Colonic mucosa (tissue), 4 donors: ENCODE results near the gene LRCH1. TPM values are rescaled to one million over a fixed set of nuclear protein-coding genes. Genes with fewer than 3 reads are reported as not detected.

Source experiments
- DNase-seq: peaks from one replicate; pipeline ENCODE4 v3.0.0-alpha.2; 2020
- H3K27ac ChIP-seq: fragments of 200-600 bp; one replicate; pipeline ENCODE4 v1.8.0; 2021
- H3K27me3 ChIP-seq: fragments of 200-600 bp; one replicate; pipeline ENCODE4 v1.8.0; 2021
- H3K36me3 ChIP-seq: fragments of 200-600 bp; one replicate; pipeline ENCODE4 v1.8.0; 2021
- H3K4me1 ChIP-seq: fragments of 200-600 bp; one replicate; pipeline ENCODE4 v1.8.0; 2021; ENCODE audit warnings: mild to moderate bottlenecking
- H3K4me3 ChIP-seq: fragments of 200-600 bp; one replicate; pipeline ENCODE4 v1.8.0; 2021
- H3K9ac ChIP-seq, 2 donors: one replicate each; pipeline ENCODE4 v1.7.0; 2013; ENCODE audit warnings: control low read depth in 2 of 2, low read depth in 2 of 2, low read length in 2 of 2
- H3K9me3 ChIP-seq: fragments of 200-600 bp; one replicate; pipeline ENCODE4 v1.8.0; 2021
- intact Hi-C: fragments of 100-400 bp; cut with DNase I; formaldehyde crosslinking; loops from one replicate; pipeline ENCODE4 v1.14.1; 2022
- total RNA-seq, 2 donors: library from RNA; stranded (reverse); fragmentation: NEBNext Ultra II Directional in 1 of 2; extraction: Animal tissue kit (Norgen Biotek cat#: 25700) in 1 of 2; gene quantifications; one replicate each; pipeline ENCODE4 v1.2.1, GENCODE V29; 2021
- TF ChIP-seq, protein P1 (sequence below): fragments of 200-600 bp; IDR thresholded peaks from one replicate; pipeline ENCODE4 v1.8.0; 2022; ENCODE audit warnings: antibody characterized with exemption, mild to moderate bottlenecking
- donor health status: healthy.
- donor health status: DM: no; HTN: no; CAD: no.
- donor health status: DM: no; HTN: no; CAD: no.

LRCH1 gene
- total RNA-seq, 2 donors from 2014 or later = 12.8 to 19.6 TPM

DNA sequence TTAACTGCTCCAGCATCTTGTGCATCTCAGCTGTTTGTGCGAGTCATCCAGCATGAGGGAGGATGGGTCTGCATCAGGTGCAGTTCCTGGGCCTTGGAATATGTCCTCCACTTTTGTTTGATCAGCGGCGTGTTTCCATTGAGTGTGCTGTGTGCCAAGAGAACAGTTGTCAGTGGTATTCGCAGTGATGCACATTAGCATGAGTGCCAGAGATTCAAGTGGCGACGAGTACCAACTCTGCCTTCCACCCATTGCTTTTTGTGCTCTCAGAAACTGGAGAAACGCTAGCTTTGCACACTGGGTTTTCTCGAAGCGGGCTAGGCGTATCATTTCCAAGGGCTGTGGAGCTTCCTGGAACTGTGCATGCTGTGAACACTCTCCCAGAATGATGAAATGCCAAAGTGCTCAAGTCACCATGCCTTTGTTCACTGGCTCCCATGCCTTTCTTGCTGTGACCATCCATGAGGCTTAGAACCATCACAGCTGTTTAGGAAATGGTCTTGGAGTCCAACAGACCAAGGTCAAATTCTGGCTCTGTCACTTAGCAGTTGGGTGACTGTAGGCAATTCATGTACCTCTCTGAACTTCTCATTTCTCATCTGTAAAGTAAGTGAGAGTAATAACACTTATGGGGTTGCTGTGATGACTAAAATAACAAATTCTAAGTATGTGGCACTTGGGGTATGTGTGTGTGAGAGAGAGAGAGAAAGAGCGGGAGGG lies 18.4 kb downstream of the LRCH1 start:
- intact Hi-C loops = no loop called here
- DNase-seq = no peak
- Histone ChIP-seq H3K4me1 (no peaks in the 10 kb centered on the region), H3K27me3 (no peaks in the 10 kb centered on the region), H3K27ac (no peak overlapping the region), H3K9ac (no peak overlapping the region), H3K4me3 (no peak overlapping the region), H3K9me3 (no peaks in the 10 kb centered on the region), H3K36me3 (no peaks in the 10 kb centered on the region)
- TF ChIP-seq, protein P1, sequence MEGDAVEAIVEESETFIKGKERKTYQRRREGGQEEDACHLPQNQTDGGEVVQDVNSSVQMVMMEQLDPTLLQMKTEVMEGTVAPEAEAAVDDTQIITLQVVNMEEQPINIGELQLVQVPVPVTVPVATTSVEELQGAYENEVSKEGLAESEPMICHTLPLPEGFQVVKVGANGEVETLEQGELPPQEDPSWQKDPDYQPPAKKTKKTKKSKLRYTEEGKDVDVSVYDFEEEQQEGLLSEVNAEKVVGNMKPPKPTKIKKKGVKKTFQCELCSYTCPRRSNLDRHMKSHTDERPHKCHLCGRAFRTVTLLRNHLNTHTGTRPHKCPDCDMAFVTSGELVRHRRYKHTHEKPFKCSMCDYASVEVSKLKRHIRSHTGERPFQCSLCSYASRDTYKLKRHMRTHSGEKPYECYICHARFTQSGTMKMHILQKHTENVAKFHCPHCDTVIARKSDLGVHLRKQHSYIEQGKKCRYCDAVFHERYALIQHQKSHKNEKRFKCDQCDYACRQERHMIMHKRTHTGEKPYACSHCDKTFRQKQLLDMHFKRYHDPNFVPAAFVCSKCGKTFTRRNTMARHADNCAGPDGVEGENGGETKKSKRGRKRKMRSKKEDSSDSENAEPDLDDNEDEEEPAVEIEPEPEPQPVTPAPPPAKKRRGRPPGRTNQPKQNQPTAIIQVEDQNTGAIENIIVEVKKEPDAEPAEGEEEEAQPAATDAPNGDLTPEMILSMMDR = no peak

DNA sequence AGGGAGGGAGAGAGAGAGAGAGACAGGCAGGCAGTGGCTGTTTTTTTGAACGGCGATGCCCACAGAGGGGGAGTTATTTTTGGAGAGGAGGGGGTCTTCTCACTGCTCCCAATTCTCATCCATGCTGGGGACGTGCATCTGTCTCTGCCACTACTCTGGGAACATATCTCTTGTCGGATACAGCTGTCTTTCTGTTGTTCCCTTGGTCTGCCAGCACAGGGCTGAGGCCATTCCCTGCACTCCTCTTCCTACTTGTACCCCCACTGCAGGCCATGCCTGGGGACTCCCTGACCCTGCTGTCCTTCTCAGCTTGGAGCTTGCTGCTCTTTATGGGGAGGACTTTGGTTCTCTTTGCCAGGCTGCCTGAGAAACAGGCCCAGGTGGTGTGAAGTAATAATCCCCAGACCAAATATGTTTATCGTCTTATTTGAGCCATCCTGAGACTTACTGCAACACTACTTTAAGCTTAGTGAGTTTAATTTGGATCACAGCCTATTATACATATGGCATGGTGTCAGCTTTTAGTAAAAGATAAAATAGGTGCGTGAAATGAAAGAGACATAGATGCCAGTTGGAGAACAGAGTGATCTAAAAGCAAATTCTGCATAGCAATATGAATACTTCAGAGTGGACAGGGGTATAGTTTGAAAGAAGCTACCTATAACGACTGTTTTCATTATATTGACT lies 19.1 kb downstream of the LRCH1 start:
- intact Hi-C loops = no loop called here
- H3K4me1 ChIP-seq = no peaks in the 10 kb centered on the region
- no peaks in the 10 kb centered on the region for H3K27me3 ChIP-seq
- H3K4me3 ChIP-seq = no peak overlapping the region
- TF ChIP-seq, protein P1 = no peak
- H3K9me3 ChIP-seq = no peaks in the 10 kb centered on the region
- no peak overlapping the region for H3K9ac ChIP-seq
- H3K36me3 ChIP-seq = no peaks in the 10 kb centered on the region
- no peak overlapping the region for H3K27ac ChIP-seq
- no peak for DNase-seq

DNA sequence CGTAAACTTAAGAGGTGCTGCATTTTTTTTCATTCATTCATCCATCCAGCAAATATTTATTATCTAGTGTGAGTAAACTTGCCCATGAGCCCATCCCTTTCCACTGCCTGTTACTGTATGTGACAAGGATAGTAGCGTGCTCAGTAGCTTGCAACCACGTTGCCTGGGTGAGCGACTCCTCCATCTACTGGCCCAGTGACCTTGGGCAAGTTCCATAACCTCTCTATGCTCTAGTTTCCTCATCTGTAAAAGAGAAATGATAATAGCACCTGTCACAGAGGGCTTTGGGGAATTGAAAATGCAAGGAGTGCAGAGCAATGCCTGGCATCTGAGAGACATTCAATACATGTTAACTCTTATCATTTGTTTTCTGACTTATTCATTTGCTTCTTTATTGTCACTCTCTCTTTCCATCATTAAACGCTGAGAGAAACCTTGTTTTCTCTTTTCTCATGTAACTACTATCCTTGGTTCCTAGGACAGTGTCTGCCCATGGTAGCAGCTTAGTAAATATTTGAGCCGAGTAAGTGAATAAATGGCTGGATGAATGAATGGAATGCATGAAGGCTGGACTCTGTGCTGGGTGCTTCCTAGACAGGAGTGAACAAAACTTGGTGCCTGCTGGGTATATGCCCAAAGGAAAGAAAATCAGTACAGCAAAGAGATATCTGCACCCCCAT lies 19.9 kb downstream of the LRCH1 start:
- H3K4me3 ChIP-seq = no peak overlapping the region
- H3K4me1 ChIP-seq = peaks cover 3% of the 10 kb centered on the region

DNA sequence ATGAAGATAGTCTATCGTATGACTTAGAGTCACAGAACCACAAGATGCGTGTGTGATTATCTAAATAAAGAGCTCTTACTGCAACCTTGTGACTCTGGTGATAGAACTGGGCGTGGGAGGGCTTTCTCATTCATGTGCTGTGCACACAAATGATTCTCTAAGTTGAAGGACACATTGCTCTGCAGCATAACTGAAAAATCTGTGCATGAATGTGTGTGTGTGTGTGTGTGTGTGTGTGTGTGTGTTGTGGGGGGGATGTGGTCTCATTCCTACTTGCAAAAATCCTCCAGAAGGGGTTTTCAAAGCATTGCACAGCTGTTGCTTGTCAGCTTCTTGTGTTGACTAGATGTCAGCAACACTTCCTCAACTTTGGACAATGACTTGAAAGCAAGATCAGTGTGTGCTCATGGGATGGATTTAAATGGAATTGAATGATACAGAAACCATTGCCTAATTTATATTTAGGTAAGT lies 22.4 kb downstream of the LRCH1 start:
- TF ChIP-seq, protein P1 = no peak
- Histone ChIP-seq H3K4me1 (peaks cover 7% of the 10 kb centered on the region), H3K36me3 (no peaks in the 10 kb centered on the region), H3K9me3 (no peaks in the 10 kb centered on the region), H3K27me3 (no peaks in the 10 kb centered on the region), H3K27ac (no peak overlapping the region), H3K9ac (no peak overlapping the region), H3K4me3 (no peak overlapping the region)
- DNase-seq = no peak
- intact Hi-C loops = no loop called here

More for the DNA sequence above, 19.9 kb downstream of the LRCH1 start:
- H3K27ac ChIP-seq = no peak overlapping the region
- TF ChIP-seq, protein P1 = no peak
- no peak for DNase-seq
- no peak overlapping the region for H3K9ac ChIP-seq
- intact Hi-C loops = no loop called here
- no peaks in the 10 kb centered on the region for H3K27me3 ChIP-seq
- H3K9me3 ChIP-seq = no peaks in the 10 kb centered on the region
- no peaks in the 10 kb centered on the region for H3K36me3 ChIP-seq

DNA sequence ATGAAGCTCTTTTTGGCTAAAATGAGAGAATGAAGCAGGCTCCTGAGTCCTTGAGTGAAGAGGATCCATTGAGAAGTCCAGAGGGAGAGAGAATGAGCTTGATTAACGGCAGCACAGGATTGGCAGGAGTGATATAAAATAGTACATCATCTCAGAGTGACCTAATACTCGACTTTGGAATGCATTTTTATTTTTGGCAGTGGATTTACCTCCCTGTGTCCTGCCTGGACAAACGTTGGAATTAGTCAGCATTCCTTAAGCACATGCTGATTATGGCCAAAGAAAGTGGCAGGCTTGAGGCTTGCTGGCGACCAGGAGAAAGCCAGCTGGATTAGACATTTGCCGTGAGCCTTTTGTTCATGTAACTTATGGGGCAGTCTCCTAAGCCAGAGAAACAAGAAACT lies 22.9 kb downstream of the LRCH1 start:
- Histone ChIP-seq H3K36me3 (no peaks in the 10 kb centered on the region), H3K27me3 (no peaks in the 10 kb centered on the region), H3K9me3 (no peaks in the 10 kb centered on the region), H3K4me1 (peaks cover 7% of the 10 kb centered on the region), H3K27ac (no peak overlapping the region), H3K9ac (no peak overlapping the region), H3K4me3 (no peak overlapping the region)
- intact Hi-C loops = no loop called here
- DNase-seq = no peak
- TF ChIP-seq, protein P1 = no peak
